CD1c-positive myeloid dendritic cell (primary cell): ENCODE results near the gene GNG10.
"Not testable (repeated sequence)": the region's sequence is repeated elsewhere in the genome, so short reads cannot be mapped to it uniquely, and the experiment has no call there.

Experiments used
- DNase-seq: peaks from one replicate; pipeline ENCODE4 v3.0.0-alpha.2; 2016; ENCODE audit errors: extremely low spot score

GNG10 gene

DNA sequence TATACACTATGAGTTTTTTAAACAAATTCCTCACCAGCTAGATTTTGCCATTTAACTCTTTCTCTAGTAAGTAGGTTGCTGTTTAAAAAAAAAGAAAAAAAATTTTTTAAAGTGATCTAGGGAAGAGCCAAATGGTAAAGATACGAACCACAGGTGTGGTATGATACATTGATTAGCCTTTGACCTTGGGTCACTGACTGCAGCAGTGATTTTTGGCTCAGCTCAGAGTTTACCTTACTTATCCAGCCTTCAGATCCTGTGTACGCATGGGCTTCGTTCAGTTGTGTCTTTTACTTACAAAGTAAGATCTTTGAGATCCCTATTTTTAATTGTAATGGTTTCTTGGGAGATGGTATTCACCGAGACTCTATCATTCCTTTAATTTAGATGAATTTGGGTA lies 12.4 kb upstream of the GNG10 start:
- no peak for DNase-seq

DNA sequence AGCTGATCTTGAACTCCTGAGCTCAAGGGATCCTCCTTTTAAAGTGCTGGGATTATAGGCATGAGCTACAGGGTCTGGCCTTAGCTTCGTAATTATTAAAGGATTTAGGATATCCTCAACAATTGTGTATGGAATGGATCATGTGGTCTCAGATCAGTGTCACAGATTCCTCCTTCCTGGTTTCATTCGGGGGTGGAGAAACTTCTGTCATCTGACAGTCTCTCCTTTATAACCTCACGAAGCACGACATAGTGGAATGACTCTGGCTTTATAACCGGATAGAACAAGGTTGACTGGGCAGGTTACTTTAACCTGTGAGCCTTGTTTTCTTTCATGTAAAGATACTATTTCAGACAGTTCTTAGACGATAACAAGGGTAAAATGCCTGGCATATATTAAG lies 4.4 kb upstream of the GNG10 start:
- no peak for DNase-seq

DNA sequence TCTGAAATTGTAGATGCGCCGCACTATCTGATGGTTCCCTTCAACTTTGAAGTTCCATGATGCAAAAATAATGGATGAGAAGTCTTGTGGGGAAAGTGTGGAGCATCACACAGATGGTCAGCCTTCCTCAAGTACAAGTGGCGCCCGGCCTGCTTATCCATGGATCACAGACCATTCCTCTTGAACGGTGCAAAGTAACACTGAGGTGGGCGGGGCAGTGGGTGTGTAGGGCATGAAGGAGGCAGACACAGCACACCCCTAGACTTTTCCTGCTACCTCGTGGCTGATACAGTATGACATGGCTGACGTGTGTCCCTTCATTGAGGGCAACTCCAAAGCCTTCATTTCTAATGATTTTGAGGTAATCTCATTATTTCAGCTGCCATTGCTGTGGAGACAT lies 2.5 kb upstream of the GNG10 start:
- no peak for DNase-seq

DNA sequence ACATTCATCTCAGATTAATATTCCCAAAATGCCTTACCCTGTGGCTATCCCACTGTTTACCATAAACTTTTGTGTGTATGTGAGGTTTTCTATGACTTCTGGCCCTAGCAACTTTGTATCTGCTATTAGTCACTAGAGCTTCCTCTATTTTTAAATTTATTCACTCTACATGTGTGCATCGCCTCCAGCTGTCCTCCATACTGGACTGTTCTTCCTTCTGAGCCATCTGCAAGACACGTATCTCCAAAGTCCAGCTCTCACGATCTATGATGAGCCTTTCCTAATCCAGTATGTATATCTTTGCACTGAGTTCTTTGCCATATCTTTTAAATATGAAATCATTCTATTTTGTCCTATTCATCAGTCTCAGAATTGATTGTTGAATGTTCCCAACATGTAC lies 1.7 kb upstream of the GNG10 start:
- peak; percentile 14 for DNase-seq

DNA sequence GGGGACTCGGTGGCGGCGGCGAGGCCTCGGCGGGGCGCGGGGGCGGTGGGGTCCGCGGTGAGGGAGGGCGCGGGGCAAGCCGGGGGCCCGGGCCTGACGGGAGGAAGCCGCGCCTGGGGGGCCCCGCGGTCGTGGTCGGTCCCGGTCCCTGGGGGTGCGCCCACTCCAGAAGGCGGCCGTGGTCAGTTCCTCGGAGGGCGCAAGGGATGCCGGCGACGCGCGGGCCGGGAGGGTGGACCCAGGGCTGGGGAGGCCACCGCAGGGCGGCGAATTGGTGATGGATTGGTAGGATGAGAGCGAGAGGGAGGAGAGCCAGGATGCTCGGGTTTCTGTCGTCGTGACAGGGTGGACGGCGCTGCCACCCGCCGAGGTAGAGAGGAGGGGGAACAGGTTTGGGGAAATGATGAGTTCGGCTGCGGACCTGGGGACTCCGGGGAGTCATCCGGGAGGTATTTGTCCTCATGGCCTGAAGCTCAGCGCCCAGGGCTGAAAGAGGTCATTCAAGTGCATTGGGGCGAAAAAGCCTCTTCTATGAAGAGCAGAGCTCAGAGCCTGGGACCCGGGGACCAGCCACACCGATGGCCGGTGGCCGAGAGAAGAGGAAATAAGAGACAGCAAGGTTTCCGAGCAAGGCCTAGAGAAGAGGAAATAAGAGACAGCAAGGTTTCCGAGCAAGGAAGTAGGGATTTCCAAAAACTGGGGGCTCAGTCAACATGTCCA lies 557 bp downstream of the GNG10 start:
- DNase-seq, result peak; percentile 60

DNA sequence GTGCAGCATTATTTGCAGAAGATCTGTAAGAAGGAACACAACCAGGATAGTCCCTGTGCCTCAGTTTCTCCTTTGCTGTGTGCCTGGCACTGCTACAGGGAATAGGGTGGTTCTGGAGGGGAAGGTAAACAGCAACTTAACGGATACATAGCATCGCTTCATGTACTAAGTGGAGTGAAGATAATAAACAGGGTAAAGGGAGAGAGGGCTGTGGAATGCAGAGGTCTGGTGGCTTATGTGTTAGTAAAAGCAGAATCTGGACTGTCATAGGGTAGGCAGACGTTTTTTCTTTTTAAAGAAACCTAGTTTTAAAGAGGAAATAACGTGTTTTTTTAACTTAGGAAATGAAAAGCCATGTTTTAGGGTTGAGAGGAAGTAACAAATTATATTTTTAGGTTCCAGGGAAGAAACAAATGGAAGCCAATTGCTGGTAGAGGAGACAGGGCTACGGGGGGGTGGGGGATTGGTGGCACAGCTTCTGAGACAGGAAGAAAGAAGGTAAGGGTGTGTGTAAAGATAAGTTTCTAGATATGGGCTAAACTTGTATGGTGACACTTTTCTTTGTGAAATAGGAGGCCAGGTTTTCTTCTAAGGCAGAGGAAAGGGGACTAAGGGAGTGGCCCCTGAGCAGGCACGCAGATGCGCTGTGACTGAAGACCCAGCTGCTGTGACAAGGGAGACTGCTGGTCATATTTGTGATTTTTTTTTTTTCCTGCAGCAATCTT lies 1.3 kb downstream of the GNG10 start:
- DNase-seq, result peak; percentile 15

DNA sequence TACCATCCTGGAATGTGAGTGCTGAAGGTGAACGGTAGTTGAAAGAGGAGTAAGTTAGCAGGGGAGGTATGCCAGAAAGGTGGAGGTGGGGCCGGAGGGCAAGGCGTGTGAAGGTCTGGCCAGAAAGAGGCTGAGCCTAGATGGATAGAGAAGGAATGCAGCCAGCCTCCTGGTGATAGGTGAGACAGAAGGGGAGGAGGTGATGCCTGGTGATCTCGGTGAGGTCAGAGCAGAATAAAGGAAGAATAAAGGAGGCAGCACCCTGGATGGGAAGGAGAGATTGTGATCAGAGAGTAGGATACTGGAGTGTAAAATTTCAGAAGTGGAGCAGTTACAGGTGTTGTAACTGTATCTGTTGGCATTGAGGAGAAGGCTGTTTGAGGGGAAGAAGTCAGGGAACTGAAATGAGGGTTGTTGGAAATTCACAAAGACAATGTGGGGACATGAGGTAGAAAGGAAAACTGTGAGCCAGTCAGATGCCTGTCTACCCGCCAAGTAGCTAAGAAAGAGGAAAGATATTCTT lies 2.0 kb downstream of the GNG10 start:
- DNase-seq, result no peak

DNA sequence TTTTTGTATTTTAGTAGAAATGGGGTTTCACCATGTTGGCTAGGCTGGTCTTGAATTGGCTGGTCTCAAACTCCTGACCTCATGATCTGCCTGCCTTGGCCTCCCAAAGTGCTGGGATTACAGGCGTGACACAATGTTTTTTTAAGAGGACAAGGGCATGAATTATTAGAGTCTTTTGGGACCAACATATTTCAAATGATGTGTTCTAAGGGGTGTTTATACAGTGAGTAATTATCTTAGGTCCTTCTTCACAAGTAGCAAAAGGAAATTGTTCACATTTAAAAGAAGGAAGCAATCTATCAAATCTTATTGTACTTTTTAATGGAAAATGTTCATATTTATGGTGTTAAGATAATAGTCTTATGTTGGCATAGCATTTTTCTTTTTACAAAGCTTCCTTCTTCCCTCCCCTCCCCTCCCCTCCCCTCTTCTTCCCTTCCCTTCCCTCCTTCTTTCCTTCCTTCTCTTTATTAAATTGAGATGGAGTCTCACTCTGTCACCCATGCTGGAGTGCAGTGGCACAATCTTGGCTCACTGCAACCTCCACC lies 6.7 kb downstream of the GNG10 start:
- no peak for DNase-seq

DNA sequence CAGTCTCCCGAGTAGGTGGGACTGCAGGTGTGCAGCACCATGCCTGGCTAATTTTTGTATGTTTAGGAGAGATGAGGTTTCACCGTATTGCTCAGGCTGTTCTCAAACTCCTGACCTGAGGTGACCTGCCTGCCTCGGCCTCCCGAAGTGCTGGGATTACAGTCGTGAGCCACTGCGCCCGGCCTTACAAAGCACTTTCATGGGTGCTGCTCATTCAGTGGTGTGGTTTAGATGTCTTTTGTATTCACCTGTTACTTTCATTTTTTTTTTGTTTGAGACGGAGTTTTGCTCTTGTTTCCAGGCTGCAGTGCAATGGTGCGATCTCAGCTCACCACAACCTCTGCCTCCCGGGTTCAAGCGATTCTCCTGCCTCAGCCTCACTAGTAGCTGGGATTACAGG lies 7.2 kb downstream of the GNG10 start:
- DNase-seq, result not testable (repeated sequence)

DNA sequence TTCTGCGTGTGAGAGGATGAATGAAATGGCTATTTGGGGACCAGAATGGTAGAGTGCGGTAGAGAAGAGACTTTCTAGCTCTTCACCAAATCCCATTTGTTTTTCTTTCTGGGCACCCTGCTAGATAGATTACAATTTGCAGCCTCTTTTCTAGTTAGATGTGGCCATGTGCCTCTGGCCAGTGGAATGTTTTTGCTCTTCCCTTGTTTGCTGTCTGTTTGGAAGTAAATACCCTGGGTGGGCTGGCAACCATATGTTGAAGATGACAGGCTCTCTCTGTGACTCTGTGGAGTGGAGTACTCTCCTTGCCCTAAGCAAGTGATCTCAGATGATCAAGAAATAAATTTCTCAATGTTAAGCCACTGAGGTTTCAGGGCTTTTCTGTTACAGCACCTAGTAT lies 12.9 kb downstream of the GNG10 start:
- no peak for DNase-seq

DNA sequence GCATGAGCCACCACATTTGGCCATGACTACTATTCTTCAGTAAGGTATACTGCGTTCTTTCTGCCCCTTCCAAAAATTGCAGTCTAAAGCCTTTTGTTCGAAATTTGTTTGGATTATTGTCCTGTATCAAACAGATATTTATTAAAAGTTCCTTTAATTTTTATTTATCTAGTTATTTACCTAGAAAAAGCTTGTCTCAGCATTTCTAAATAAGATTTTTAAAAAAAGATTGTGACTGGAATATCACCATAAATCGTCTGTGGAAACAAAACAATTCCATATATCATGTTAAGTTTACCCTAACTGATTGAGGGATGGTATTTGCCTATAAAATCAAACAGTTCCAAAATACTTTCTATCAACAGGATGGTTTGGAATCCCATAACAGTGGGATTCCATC lies 14.7 kb downstream of the GNG10 start:
- DNase-seq, result no peak

DNA sequence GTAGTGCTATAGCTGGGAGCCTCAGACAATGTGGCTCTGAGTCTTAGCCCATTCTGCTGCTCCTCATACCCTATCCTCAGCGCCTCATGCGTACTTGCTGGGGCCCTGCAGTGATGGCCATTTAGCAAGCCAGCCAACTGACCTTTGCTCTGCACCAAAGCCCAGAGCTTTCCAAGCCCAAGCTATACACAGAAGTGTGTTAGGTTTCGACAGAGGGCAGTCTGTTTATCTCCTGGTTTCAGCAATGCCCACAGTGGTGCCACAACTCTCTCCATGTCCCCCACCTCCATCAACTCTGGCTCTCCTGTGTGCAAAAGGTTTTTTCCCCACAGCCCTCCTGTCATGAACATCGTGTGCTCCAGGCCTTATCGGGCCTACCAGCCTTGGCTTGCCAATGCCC lies 16.9 kb downstream of the GNG10 start:
- DNase-seq, result no peak

DNA sequence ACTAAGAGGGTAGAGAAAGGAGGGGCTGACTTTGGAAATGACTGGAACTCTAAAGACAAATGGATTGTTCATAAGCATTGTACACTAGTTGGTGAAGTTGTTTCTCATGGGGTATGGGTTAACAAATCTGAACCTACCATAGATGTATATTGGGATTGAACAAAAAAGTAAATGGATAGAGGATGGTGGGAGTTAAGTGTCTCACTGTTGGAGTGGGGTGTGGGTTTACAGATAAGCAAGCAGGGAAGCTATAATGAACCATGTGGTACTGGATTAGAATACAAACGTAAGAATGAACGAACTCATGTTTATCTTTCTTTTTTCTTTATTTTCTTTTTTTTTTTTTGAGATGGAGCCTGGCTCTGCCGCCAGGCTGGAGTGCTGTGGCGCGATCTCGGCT lies 17.8 kb downstream of the GNG10 start:
- DNase-seq, result no peak

DNA sequence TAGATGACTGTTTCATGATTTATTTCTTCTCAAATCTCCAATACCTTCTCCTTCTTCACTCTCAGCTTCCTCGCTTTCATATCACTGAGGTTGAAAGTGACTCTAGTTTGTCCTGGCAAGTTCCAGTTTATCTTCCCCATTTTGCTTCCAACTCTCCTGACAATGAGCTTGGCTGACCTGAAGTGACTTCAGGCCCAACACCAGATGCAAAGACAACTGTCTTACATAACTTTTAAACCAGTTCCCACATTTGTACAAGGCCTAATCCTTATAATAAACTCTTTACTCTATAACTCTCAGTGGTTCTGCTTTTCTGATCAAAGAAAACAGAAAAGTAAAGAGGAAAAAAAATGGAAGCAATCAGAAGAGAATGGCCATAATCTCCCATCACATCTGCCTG lies 22.0 kb downstream of the GNG10 start:
- DNase-seq, result no peak

DNA sequence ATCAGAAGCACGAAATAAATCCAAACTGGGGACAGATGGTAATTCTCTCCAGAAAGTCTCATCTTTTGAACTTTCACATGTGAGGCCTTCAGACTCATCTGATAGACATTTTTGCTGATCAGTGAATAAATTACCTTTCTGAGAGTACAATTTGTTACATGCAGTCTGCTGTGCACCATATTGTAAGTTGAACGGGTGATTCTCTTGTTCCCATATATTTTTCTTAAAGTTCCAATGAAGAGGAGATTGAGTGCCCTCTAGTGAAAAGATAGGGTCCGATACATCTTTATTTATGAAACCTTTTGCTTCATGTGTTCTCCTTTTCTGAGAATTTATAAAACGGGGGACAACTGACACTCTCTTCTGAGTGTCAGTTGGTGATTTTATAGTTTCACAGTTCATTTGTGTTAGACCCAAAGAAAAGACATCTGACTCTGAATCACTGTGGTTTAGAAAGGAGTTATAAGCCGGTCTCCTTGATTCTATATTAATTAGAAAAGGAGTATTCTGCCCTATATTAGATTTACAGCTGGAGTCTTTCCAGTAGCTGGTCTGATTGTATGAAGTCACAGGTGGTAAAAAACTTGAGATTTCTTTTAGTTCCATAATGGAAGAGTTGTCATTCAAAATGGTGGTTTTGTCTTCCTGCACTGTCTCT lies 30.4 kb downstream of the GNG10 start:
- DNase-seq, result peak; percentile 13

DNA sequence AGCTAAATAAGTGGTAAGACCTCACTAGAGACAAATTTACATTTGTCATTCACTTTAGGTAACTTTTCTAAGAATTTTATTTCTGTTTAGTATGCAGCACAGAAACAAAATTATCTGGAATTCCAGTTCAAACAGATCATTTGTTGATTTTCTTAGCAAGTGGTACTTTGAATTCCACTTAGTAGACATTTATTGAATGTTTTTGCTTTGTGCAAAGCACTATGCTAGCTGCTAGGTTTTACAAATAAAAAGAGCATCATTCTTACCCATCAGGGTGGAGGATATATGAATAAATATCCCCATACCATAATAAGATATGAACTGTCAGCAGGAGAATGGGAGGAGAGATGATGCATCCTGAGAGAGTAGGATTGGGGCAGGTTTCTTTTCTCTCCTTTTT lies 35.4 kb downstream of the GNG10 start:
- no peak for DNase-seq

DNA sequence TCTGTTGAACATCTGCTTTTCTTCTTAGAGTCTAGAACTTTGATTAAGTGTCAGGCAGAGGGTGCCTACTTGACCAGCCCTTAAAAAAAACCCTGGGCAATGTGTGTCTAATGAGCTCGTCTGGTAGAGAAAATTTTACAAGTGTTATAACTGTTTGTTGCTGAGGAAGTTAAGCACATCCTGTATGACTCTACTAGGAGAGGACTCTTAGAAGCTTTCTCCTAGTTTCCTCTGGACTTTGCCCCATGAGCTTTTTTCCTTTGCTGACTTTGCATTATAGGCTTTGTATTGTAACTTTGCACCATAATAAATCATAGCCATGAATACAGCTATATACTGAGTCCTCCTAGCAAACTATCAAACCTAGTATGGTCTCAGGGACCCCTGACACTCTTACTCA lies 39.4 kb downstream of the GNG10 start:
- DNase-seq, result no peak

DNA sequence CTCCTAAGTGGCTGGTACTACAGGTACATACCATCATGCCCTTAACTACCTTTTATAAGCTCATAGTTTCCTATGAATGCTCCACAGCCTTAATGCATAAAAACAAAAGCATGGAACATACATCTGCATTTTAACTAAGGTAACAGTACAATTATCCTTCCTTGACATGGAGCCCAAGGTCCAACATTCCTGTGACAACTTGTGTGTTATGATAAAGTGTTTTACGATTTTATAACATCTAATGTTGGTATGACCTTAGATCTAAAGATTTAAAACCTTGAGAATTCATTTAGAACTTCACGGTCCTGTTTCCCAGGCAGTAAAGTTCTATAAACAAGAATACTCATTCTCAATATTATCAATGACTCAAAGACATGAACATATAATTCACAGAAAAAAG lies 43.1 kb downstream of the GNG10 start:
- no peak for DNase-seq

DNA sequence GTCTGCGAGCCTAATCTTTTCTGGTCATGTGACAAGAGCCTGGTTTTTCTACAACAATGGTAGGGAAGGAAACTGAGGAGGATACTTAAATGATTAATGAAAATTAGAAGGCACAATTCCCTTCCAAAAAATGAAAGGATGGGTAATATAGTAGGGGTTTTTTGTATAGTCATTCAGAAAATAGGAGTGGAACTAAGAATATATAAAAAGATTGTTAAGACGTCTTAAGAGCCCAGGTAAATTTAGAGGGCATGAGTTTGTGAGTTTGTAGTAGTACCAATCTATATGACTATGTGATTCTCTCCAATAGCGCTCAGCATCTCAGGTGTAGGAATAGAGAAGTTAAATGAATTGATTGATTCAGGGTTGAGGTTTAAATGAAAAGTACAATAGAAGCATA lies 50.1 kb downstream of the GNG10 start:
- DNase-seq, result no peak

DNA sequence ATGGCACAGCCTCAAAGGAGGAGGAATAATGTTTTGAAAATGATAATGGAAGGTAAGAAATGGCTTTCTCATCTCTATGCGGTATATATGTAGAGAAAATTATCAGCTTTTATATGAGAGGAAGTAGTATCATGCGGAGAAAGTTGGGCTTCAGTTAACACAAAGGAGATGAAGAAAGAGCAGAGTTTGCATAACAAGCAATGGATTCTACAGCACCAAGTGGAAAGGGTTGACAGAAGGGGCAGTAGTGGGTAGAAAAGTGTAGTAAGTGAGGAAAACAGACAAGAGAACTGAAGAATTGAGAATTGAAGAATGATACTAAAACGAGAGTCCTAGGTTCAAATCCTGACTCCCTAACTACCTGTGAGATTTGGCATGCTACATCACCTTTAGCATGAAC lies 51.0 kb downstream of the GNG10 start:
- no peak for DNase-seq

DNA sequence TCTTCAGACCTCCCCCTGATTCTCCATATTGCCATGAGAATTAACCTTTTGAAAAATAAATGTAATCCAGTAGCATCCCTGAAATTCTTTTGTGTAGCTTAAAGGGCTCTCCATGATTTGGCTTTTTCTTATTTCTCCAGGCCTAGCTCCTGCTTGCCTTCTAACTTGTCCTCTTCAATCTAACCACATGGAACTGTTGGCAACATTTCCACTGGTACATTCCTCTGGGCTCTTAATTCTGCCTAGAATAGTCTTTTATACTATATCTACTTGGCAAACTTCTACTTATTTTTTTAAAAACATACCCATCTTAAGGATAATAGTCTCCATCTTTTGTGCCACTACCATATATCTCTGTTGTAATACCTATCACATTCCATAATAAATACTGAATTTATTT lies 54.1 kb downstream of the GNG10 start:
- no peak for DNase-seq

DNA sequence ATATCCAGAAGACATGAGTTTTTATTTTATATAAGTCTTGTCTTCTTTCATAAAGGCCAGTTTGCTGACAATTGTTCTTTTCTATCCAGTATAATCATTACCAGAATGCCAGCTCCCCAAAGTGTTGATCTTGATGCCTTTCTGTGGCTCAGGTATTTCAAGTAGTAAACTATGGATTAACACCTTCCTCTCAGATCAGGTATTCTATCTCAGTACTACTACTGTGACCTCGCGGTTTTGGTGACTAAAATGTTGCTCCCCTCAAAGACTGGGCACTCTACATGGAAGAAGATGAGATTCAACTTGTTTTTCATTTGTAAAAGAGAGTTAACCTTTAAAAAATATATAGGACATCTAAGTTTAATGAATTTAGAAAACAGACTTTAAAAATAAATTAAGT lies 58.1 kb downstream of the GNG10 start:
- DNase-seq, result no peak
